Mesenchymal stem cell (in vitro differentiated cells and primary cell): ENCODE results near the gene DCLK3.

Experiments
- DNase-seq: peaks from one replicate; pipeline ENCODE4 v3.0.0-alpha.2; 2013
- H2AFZ ChIP-seq: one replicate; pipeline ENCODE4 v1.6.1; 2013; ENCODE audit warnings: low read depth, mild to moderate bottlenecking, control low read depth, inconsistent platforms, low read length, moderate library complexity
- H2AK5ac ChIP-seq: 2 replicates; pipeline ENCODE4 v1.6.1; 2013; ENCODE audit warnings: low read length, moderate library complexity, mild to moderate bottlenecking, inconsistent platforms; ENCODE audit not compliant: severe bottlenecking
- H2BK120ac ChIP-seq: one replicate; pipeline ENCODE4 v1.6.1; 2013; ENCODE audit warnings: low read depth, mild to moderate bottlenecking, inconsistent platforms, low read length, moderate library complexity
- H2BK12ac ChIP-seq, 2 experiments: one replicate each; pipeline ENCODE4 v1.6.1; 2013; ENCODE audit warnings: inconsistent platforms in 2 of 2, low read length in 2 of 2, mild to moderate bottlenecking in 2 of 2, moderate library complexity in 2 of 2, control low read depth in 1 of 2
- H2BK15ac ChIP-seq: one replicate; pipeline ENCODE4 v1.6.1; 2013; ENCODE audit warnings: mild to moderate bottlenecking, low read depth, inconsistent platforms; ENCODE audit not compliant: poor library complexity, severe bottlenecking
- H2BK5ac ChIP-seq: 2 replicates; pipeline ENCODE4 v1.6.1; 2013; ENCODE audit warnings: low read depth, mild to moderate bottlenecking, low read length, control low read depth, inconsistent platforms; ENCODE audit not compliant: poor library complexity, severe bottlenecking
- H3K14ac ChIP-seq, 2 experiments: one replicate each; pipeline ENCODE4 v1.6.1; 2013; ENCODE audit warnings: inconsistent platforms in 2 of 2, low read length in 2 of 2, control low read depth in 1 of 2, mild to moderate bottlenecking in 1 of 2, moderate library complexity in 1 of 2
- H3K18ac ChIP-seq, 2 experiments: one replicate each; pipeline ENCODE4 v1.6.1; 2013; ENCODE audit warnings: inconsistent platforms in 2 of 2, low read length in 2 of 2, control low read depth in 1 of 2, low read depth in 1 of 2, mild to moderate bottlenecking in 1 of 2
- H3K23ac ChIP-seq, 2 experiments: one replicate each; pipeline ENCODE4 v1.6.1; 2013; ENCODE audit warnings: inconsistent platforms in 2 of 2, low read length in 2 of 2, mild to moderate bottlenecking in 2 of 2, moderate library complexity in 2 of 2, control low read depth in 1 of 2
- H3K27ac ChIP-seq: 2 replicates; pipeline ENCODE4 v1.5.1; 2013; ENCODE audit warnings: mild to moderate bottlenecking, moderate library complexity, low read length, control low read depth, inconsistent platforms; ENCODE audit not compliant: poor library complexity, severe bottlenecking
- H3K27me3 ChIP-seq, 2 experiments: 2 replicates each; pipeline versions ENCODE4 v1.6.1 to v1.7.0; 2013; ENCODE audit warnings: low read length in 2 of 2, mild to moderate bottlenecking in 2 of 2, moderate library complexity in 2 of 2, control low read depth in 1 of 2, inconsistent platforms in 1 of 2; ENCODE audit not compliant: control insufficient read depth in 1 of 2, insufficient read depth in 1 of 2
- H3K36me3 ChIP-seq, 2 experiments: 2 replicates each; pipeline versions ENCODE4 v1.6.1 to v1.7.0; 2013; ENCODE audit warnings: low read length in 2 of 2, control low read depth in 1 of 2, inconsistent platforms in 1 of 2, low read depth in 1 of 2, mild to moderate bottlenecking in 1 of 2; ENCODE audit not compliant: insufficient read depth in 2 of 2, control insufficient read depth in 1 of 2
- H3K4ac ChIP-seq, 2 experiments: one replicate each; pipeline ENCODE4 v1.6.1; 2013; ENCODE audit warnings: inconsistent platforms in 2 of 2, low read length in 2 of 2, mild to moderate bottlenecking in 2 of 2, moderate library complexity in 2 of 2, control low read depth in 1 of 2, low read depth in 1 of 2
- H3K4me1 ChIP-seq: 2 replicates; pipeline ENCODE4 v1.6.1; 2013; ENCODE audit warnings: low read depth, low read length, control low read depth; ENCODE audit not compliant: control insufficient read depth, insufficient read depth
- H3K4me2 ChIP-seq: 2 replicates; pipeline ENCODE4 v1.6.1; 2013; ENCODE audit warnings: low read length, mild to moderate bottlenecking, inconsistent platforms; ENCODE audit not compliant: poor library complexity, severe bottlenecking
- H3K4me3 ChIP-seq, 2 experiments: 2 replicates each; pipeline versions ENCODE4 v1.5.1 to v1.7.0; 2013; ENCODE audit warnings: low read length in 2 of 2, mild to moderate bottlenecking in 2 of 2, control low read depth in 1 of 2, low read depth in 1 of 2; ENCODE audit not compliant: insufficient read depth in 1 of 2
- H3K79me1 ChIP-seq: replicated peaks from 2 replicates; pipeline ENCODE4 v1.6.1; 2013; ENCODE audit warnings: mild to moderate bottlenecking, control low read depth, low read length, inconsistent platforms; ENCODE audit not compliant: poor library complexity, severe bottlenecking
- H3K9ac ChIP-seq: 2 replicates; pipeline ENCODE4 v1.7.0; 2013; ENCODE audit warnings: mild to moderate bottlenecking, low read length, moderate library complexity
- H3K9me3 ChIP-seq: 2 replicates; pipeline ENCODE4 v1.7.0; 2013; ENCODE audit warnings: mild to moderate bottlenecking, low read length; ENCODE audit not compliant: control insufficient read depth
- H4K8ac ChIP-seq: one replicate; pipeline ENCODE4 v1.6.1; 2013; ENCODE audit warnings: inconsistent platforms, mild to moderate bottlenecking, low read length, moderate library complexity
- H4K91ac ChIP-seq: one replicate; pipeline ENCODE4 v1.6.1; 2013; ENCODE audit warnings: mild to moderate bottlenecking, low read length, inconsistent platforms
- WGBS: methylation state at CpG from one replicate; pipeline ENCODE4 v1.1.7; 2013; ENCODE audit warnings: mixed read lengths; 5-methylcytosine and 5-hydroxymethylcytosine counted together

The DCLK3 gene

GRCh38 chr3:36710606-36711005 lies 53.7 kb downstream of the DCLK3 start:
- Histone ChIP-seq H3K36me3 (no peaks in the 10 kb centered on the region), H2BK120ac (no peak overlapping the region), H3K23ac (no peak overlapping the region), H3K4me2 (no peak overlapping the region), H3K18ac (no peak overlapping the region), H3K27ac (no peak overlapping the region), H3K4me1 (peaks cover 7% of the 10 kb centered on the region), H2AFZ (no peak overlapping the region), H3K4me3 (no peak overlapping the region), H3K79me1 (no peaks in the 10 kb centered on the region), H3K14ac (no peak overlapping the region), H3K4ac (no peak overlapping the region), H2AK5ac (no peak overlapping the region), H2BK12ac (no peak overlapping the region), H2BK15ac (no peak overlapping the region), H2BK5ac (no peak overlapping the region), H3K9me3 (no peaks in the 10 kb centered on the region), H3K9ac (no peak overlapping the region), H3K27me3 (no peaks in the 10 kb centered on the region), H4K8ac (no peak overlapping the region), H4K91ac (no peak overlapping the region)
- WGBS, result 47% methylated on average over 2 of the region's 2 CpGs
- no peak for DNase-seq

- H2AFZ ChIP-seq, result no peak overlapping the region
- H4K91ac ChIP-seq, result no peak overlapping the region
- no peak overlapping the region for H3K23ac ChIP-seq
- 83% methylated on average over 6 of the region's 6 CpGs for WGBS
- H2AK5ac ChIP-seq, result no peak overlapping the region
- H3K14ac ChIP-seq, result no peak overlapping the region
- H2BK120ac ChIP-seq, result no peak overlapping the region
- no peak overlapping the region for H3K27ac ChIP-seq
- DNase-seq, result no peak
- H3K4ac ChIP-seq, result no peak overlapping the region
- H3K9ac ChIP-seq, result no peak overlapping the region
- no peak overlapping the region for H4K8ac ChIP-seq
- H3K4me3 ChIP-seq, result no peak overlapping the region
- H2BK15ac ChIP-seq, result no peak overlapping the region
- H2BK12ac ChIP-seq, result no peak overlapping the region
- H3K36me3 ChIP-seq, result no peaks in the 10 kb centered on the region
- no peak overlapping the region for H2BK5ac ChIP-seq
- no peaks in the 10 kb centered on the region for H3K27me3 ChIP-seq
- H3K79me1 ChIP-seq, result no peaks in the 10 kb centered on the region
- no peak overlapping the region for H3K18ac ChIP-seq
- no peaks in the 10 kb centered on the region for H3K9me3 ChIP-seq
- peaks cover 6% of the 10 kb centered on the region for H3K4me1 ChIP-seq
- no peak overlapping the region for H3K4me2 ChIP-seq
Measured at GRCh38 chr3:36709826-36710365, 54.5 kb downstream of the DCLK3 start.

DNA sequence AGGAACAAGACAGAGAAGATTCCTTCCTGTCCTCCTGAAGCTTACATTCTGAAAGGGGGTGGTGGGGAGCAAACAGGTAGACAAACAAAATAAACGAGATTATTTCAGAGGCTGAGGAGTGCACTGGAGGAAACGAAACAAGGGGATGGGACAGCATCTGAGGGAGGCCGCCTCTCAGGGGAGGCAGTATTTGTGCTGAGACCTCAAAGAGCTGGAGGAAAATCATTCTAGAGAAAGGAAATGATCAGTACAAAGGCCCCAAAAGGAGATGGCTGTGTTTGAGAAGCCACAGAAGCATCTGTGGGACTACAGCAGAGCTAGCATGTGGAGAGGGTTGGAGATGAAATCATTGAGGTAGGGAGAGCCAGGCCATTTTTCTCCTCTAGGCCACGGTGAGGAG lies 55.1 kb downstream of the DCLK3 start:
- H3K4me3 ChIP-seq, result no peak overlapping the region
- no peak overlapping the region for H4K91ac ChIP-seq
- H2AFZ ChIP-seq, result no peak overlapping the region
- no peaks in the 10 kb centered on the region for H3K9me3 ChIP-seq
- H3K18ac ChIP-seq, result no peak overlapping the region
- H2BK12ac ChIP-seq, result no peak overlapping the region
- DNase-seq, result no peak
- peaks cover 6% of the 10 kb centered on the region for H3K4me1 ChIP-seq
- no peak overlapping the region for H3K4ac ChIP-seq
- H3K4me2 ChIP-seq, result no peak overlapping the region
- no peak overlapping the region for H3K27ac ChIP-seq
- H4K8ac ChIP-seq, result no peak overlapping the region
- H3K36me3 ChIP-seq, result no peaks in the 10 kb centered on the region
- H3K79me1 ChIP-seq, result no peaks in the 10 kb centered on the region
- H3K9ac ChIP-seq, result no peak overlapping the region
- 75% methylated on average over 4 of the region's 4 CpGs for WGBS
- no peak overlapping the region for H2BK5ac ChIP-seq
- no peaks in the 10 kb centered on the region for H3K27me3 ChIP-seq
- H2AK5ac ChIP-seq, result no peak overlapping the region
- H2BK120ac ChIP-seq, result no peak overlapping the region
- H3K23ac ChIP-seq, result no peak overlapping the region
- no peak overlapping the region for H2BK15ac ChIP-seq
- no peak overlapping the region for H3K14ac ChIP-seq

- H2BK120ac ChIP-seq, result no peak overlapping the region
- H3K23ac ChIP-seq, result no peak overlapping the region
- no peaks in the 10 kb centered on the region for H3K79me1 ChIP-seq
- DNase-seq, result peak; percentile 41
- H3K9ac ChIP-seq, result peak overlapping the region; percentile 17
- no peak overlapping the region for H3K27ac ChIP-seq
- H3K36me3 ChIP-seq, result no peaks in the 10 kb centered on the region
- no peaks in the 10 kb centered on the region for H3K27me3 ChIP-seq
- no peak overlapping the region for H2AFZ ChIP-seq
- no peak overlapping the region for H4K8ac ChIP-seq
- no peak overlapping the region for H4K91ac ChIP-seq
- H3K14ac ChIP-seq, result no peak overlapping the region
- H3K4me2 ChIP-seq, result no peak overlapping the region
- no peak overlapping the region for H3K18ac ChIP-seq
- no peak overlapping the region for H2BK12ac ChIP-seq
- H2BK15ac ChIP-seq, result no peak overlapping the region
- H2AK5ac ChIP-seq, result no peak overlapping the region
- no peak overlapping the region for H3K4ac ChIP-seq
- no peaks in the 10 kb centered on the region for H3K9me3 ChIP-seq
- H3K4me1 ChIP-seq, result peaks cover 6% of the 10 kb centered on the region
- H3K4me3 ChIP-seq, result no peak overlapping the region
- H2BK5ac ChIP-seq, result no peak overlapping the region
- WGBS, result 44% methylated on average over 5 of the region's 6 CpGs
Measured at GRCh38 chr3:36707623-36708409, 56.5 kb downstream of the DCLK3 start.
